Measurements from ENCODE around the gene MVB12B. TPM values are rescaled to one million over a fixed set of nuclear protein-coding genes. Genes with fewer than 3 reads are reported as not detected.

The MVB12B gene
- total and polyA plus RNA-seq, 2 donors (not counting 1 experiment from before 2014, with no cell fraction given) = 2.5 to 2.6 TPM

- Histone ChIP-seq H2AFZ (ENCODE audit: low read length) (no peak overlapping the region), H3K4me3 (replicated peaks in 1 of 4; ENCODE audit: control extremely low read depth in 1 of 4, insufficient read depth in 1 of 4, low read depth in 3 of 4, low read length in 4 of 4) (no peak overlapping the region), H3K36me3 (ENCODE audit: control insufficient read depth, insufficient read depth, low read length) (no peaks in the 10 kb centered on the region), H3K9ac (ENCODE audit: insufficient read depth, low read length) (no peak overlapping the region), H3K79me2 (ENCODE audit: control insufficient read depth, insufficient read depth, low read length) (no peaks in the 10 kb centered on the region), H3K4me2 (ENCODE audit: extremely low read depth, insufficient read depth, low read length) (peak overlapping the region; percentile 15), H3K9me3 (ENCODE audit: control insufficient read depth, insufficient read depth, low read depth, low read length) (no peaks in the 10 kb centered on the region), H3K27ac (ENCODE audit: insufficient read depth, low read length) (no peak overlapping the region), H3K27me3 (ENCODE audit: control insufficient read depth, insufficient read depth, low read length) (no peaks in the 10 kb centered on the region), H4K20me1 (ENCODE audit: control insufficient read depth, extremely low read depth, insufficient read depth, low read length) (no peaks in the 10 kb centered on the region), H3K4me1 (ENCODE audit: control insufficient read depth, extremely low read depth, insufficient read depth, low read length) (no peaks in the 10 kb centered on the region)
- TF ChIP-seq EZH2 (IDR thresholded peaks at IDR 0.05; ENCODE audit: low read length, missing control alignments) (no peak), CTCF (conservative IDR thresholded peaks at IDR 0.05 in 1 of 2, IDR thresholded peaks at IDR 0.05 in 1 of 2; ENCODE audit: low read depth in 1 of 2, low read length in 2 of 2) (no peak)
- DNase-seq (ENCODE audit: low read depth in 2 of 2) = peak; percentile 49 to 80
These were observed 37.4 kb downstream of the MVB12B start for GRCh38 chr9:126363847-126364671.

GRCh38 chr9:126365780-126366179 is 39.2 kb downstream of the MVB12B start:
- Histone ChIP-seq H3K9me3 (ENCODE audit: control insufficient read depth, insufficient read depth, low read depth, low read length) (no peaks in the 10 kb centered on the region), H3K27me3 (ENCODE audit: control insufficient read depth, insufficient read depth, low read length) (no peaks in the 10 kb centered on the region), H3K9ac (ENCODE audit: insufficient read depth, low read length) (no peak overlapping the region), H3K4me1 (ENCODE audit: control insufficient read depth, extremely low read depth, insufficient read depth, low read length) (no peaks in the 10 kb centered on the region), H3K36me3 (ENCODE audit: control insufficient read depth, insufficient read depth, low read length) (no peaks in the 10 kb centered on the region), H4K20me1 (ENCODE audit: control insufficient read depth, extremely low read depth, insufficient read depth, low read length) (no peaks in the 10 kb centered on the region), H3K79me2 (ENCODE audit: control insufficient read depth, insufficient read depth, low read length) (no peaks in the 10 kb centered on the region), H3K27ac (ENCODE audit: insufficient read depth, low read length) (no peak overlapping the region), H3K4me3 (replicated peaks in 1 of 4; ENCODE audit: control extremely low read depth in 1 of 4, insufficient read depth in 1 of 4, low read depth in 3 of 4, low read length in 4 of 4) (no peak overlapping the region), H2AFZ (ENCODE audit: low read length) (no peak overlapping the region), H3K4me2 (ENCODE audit: extremely low read depth, insufficient read depth, low read length) (no peak overlapping the region)
- TF ChIP-seq CTCF (conservative IDR thresholded peaks at IDR 0.05 in 1 of 2, IDR thresholded peaks at IDR 0.05 in 1 of 2; ENCODE audit: low read depth in 1 of 2, low read length in 2 of 2) (no peak), EZH2 (IDR thresholded peaks at IDR 0.05; ENCODE audit: low read length, missing control alignments) (no peak)
- DNase-seq (ENCODE audit: low read depth in 2 of 2) = no peak

GRCh38 chr9:126366366-126367011 is 39.9 kb downstream of the MVB12B start:
- Histone ChIP-seq H2AFZ (ENCODE audit: low read length) (no peak overlapping the region), H3K79me2 (ENCODE audit: control insufficient read depth, insufficient read depth, low read length) (no peaks in the 10 kb centered on the region), H3K4me3 (replicated peaks in 1 of 4; ENCODE audit: control extremely low read depth in 1 of 4, insufficient read depth in 1 of 4, low read depth in 3 of 4, low read length in 4 of 4) (no peak overlapping the region), H3K4me2 (ENCODE audit: extremely low read depth, insufficient read depth, low read length) (no peak overlapping the region), H3K27me3 (ENCODE audit: control insufficient read depth, insufficient read depth, low read length) (no peaks in the 10 kb centered on the region), H3K4me1 (ENCODE audit: control insufficient read depth, extremely low read depth, insufficient read depth, low read length) (no peaks in the 10 kb centered on the region), H3K9me3 (ENCODE audit: control insufficient read depth, insufficient read depth, low read depth, low read length) (no peaks in the 10 kb centered on the region), H3K9ac (ENCODE audit: insufficient read depth, low read length) (no peak overlapping the region), H3K36me3 (ENCODE audit: control insufficient read depth, insufficient read depth, low read length) (no peaks in the 10 kb centered on the region), H3K27ac (ENCODE audit: insufficient read depth, low read length) (no peak overlapping the region), H4K20me1 (ENCODE audit: control insufficient read depth, extremely low read depth, insufficient read depth, low read length) (no peaks in the 10 kb centered on the region)
- TF ChIP-seq EZH2 (IDR thresholded peaks at IDR 0.05; ENCODE audit: low read length, missing control alignments) = no peak
- TF ChIP-seq CTCF (conservative IDR thresholded peaks at IDR 0.05 in 1 of 2, IDR thresholded peaks at IDR 0.05 in 1 of 2; ENCODE audit: low read depth in 1 of 2, low read length in 2 of 2) = no peak
- DNase-seq (ENCODE audit: low read depth in 2 of 2) = peak; percentile 11 to 36

Data from fibroblast of lung (primary cell).